Iris pigment epithelial cell (primary cell): ENCODE data around the gene SPAG17.
A peak's percentile ranks its signal among the peaks of the same experiment; 100 is the strongest.

ENCODE experiments used
- DNase-seq: peaks from one replicate; pipeline ENCODE4 v3.0.0-alpha.2; 2011; ENCODE audit warnings: low read depth

SPAG17 gene

GRCh38 chr1:118185084-118185832 is at the start of gene SPAG17:
SPAG17 (minus strand) TSS chr1:118185228; CDS start chr1:118185157, 71 bp downstream.
- DNase-seq: peak; percentile 13

- DNase-seq: no peak
Observed at GRCh38 chr1:118225471-118225870, 40.4 kb upstream of the SPAG17 start.

GRCh38 chr1:118223426-118223825 is 38.4 kb upstream of the SPAG17 start:
- no peak for DNase-seq

GRCh38 chr1:118219438-118219837 is 34.4 kb upstream of the SPAG17 start:
- DNase-seq: no peak

- no peak for DNase-seq
Observed at GRCh38 chr1:118217141-118217838, 32.3 kb upstream of the SPAG17 start.

- DNase-seq: no peak
Observed at GRCh38 chr1:118214866-118215265, 29.8 kb upstream of the SPAG17 start.

- DNase-seq: no peak
Observed at GRCh38 chr1:118210723-118211110, 25.7 kb upstream of the SPAG17 start.

GRCh38 chr1:118210051-118210722 is 25.2 kb upstream of the SPAG17 start:
- no peak for DNase-seq

GRCh38 chr1:118209648-118210047 is 24.6 kb upstream of the SPAG17 start:
- no peak for DNase-seq

GRCh38 chr1:118206966-118207365 is 21.9 kb upstream of the SPAG17 start:
- no peak for DNase-seq

- no peak for DNase-seq
Observed at GRCh38 chr1:118204648-118205047, 19.6 kb upstream of the SPAG17 start.

- no peak for DNase-seq
Observed at GRCh38 chr1:118204105-118204504, 19.1 kb upstream of the SPAG17 start.

GRCh38 chr1:118202076-118202608 is 17.1 kb upstream of the SPAG17 start:
- no peak for DNase-seq

- no peak for DNase-seq
Observed at GRCh38 chr1:118201524-118201923, 16.5 kb upstream of the SPAG17 start.

GRCh38 chr1:118200836-118201235 is 15.8 kb upstream of the SPAG17 start:
- no peak for DNase-seq

- no peak for DNase-seq
Observed at GRCh38 chr1:118190561-118190960, 5.5 kb upstream of the SPAG17 start.

GRCh38 chr1:118189564-118189963 is 4.5 kb upstream of the SPAG17 start:
- DNase-seq: no peak

- DNase-seq: no peak
Observed at GRCh38 chr1:118188411-118188810, 3.4 kb upstream of the SPAG17 start.

- DNase-seq: no peak
Observed at GRCh38 chr1:118186026-118186425, 998 bp upstream of the SPAG17 start.

GRCh38 chr1:118184739-118185083 is 317 bp downstream of the SPAG17 start:
- DNase-seq: no peak

- DNase-seq: no peak
Observed at GRCh38 chr1:118183586-118183985, 1.4 kb downstream of the SPAG17 start.

- no peak for DNase-seq
Observed at GRCh38 chr1:118177998-118178397, 7.0 kb downstream of the SPAG17 start.

GRCh38 chr1:118169016-118169415 is 16.0 kb downstream of the SPAG17 start:
- DNase-seq: no peak
